GM23338 (cell line): ENCODE measurements around the gene KISS1R.

Experiments
- CTCF ChIP-seq, 2 experiments: fragments of 200-600 bp in 1 of 2; sonication (generic) in 1 of 2; conservative IDR thresholded peaks; 2 replicates each; pipeline versions ENCODE4 v1.5.1 to v1.6.1; 2016 to 2017; ENCODE audit warnings: antibody characterized with exemption in 2 of 2, low read depth in 2 of 2, mild to moderate bottlenecking in 2 of 2, moderate library complexity in 1 of 2
- EZH2 ChIP-seq: fragments of 200-600 bp; sonication (generic); IDR thresholded peaks from one replicate; pipeline ENCODE4 v1.8.0; 2017; ENCODE audit warnings: antibody characterized with exemption, mild to moderate bottlenecking, low read depth; ENCODE audit not compliant: unreplicated experiment
- EZH2phosphoT487 ChIP-seq: fragments of 200-600 bp; sonication (generic); IDR thresholded peaks from one replicate; pipeline ENCODE4 v1.8.1; 2018; ENCODE audit warnings: antibody characterized with exemption; ENCODE audit not compliant: unreplicated experiment
- JUNB ChIP-seq: IDR thresholded peaks from one replicate; pipeline ENCODE4 v1.6.1; 2016; ENCODE audit warnings: antibody characterized with exemption; ENCODE audit not compliant: unreplicated experiment
- POLR2AphosphoS5 ChIP-seq: IDR thresholded peaks from 2 replicates; pipeline ENCODE4 v1.6.1; 2016; ENCODE audit warnings: antibody characterized with exemption, low read depth
- REST ChIP-seq: IDR thresholded peaks from one replicate; pipeline ENCODE4 v1.6.1; 2018; ENCODE audit warnings: antibody characterized with exemption; ENCODE audit not compliant: unreplicated experiment

GRCh38 chr19:962683-963400 is 45.7 kb downstream of the KISS1R start:
- TF ChIP-seq REST (no peak), POLR2AphosphoS5 (no peak), CTCF (conservative IDR thresholded peaks at IDR 0.05; ENCODE audit: low read depth in 2 of 2) (no peak), EZH2phosphoT487 (no peak), JUNB (no peak), EZH2 (no peak)
